NK-92 (cell line): ENCODE results near the gene FAM47B.

Source experiments
- DNase-seq: peaks from one replicate; lab custom pipeline; 2025; ENCODE audit not compliant: unreplicated experiment; lab: John Stamatoyannopoulos, UW

The FAM47B gene

GRCh38 chrX:34942496-34942895, at the start of gene FAM47B:
Gene FAM47B, plus strand, starts transcription at chrX:34942796. Its CDS starts 36 bp downstream, at chrX:34942832.
- no peak for DNase-seq

GRCh38 chrX:34893741-34894140, 48.9 kb upstream of the FAM47B start:
- DNase-seq, result no peak

- DNase-seq, result no peak
Observed at GRCh38 chrX:34900691-34901090, 41.9 kb upstream of the FAM47B start.

- no peak for DNase-seq
Observed at GRCh38 chrX:34901761-34902160, 40.8 kb upstream of the FAM47B start.

- DNase-seq, result no peak
Observed at GRCh38 chrX:34903316-34903715, 39.3 kb upstream of the FAM47B start.

GRCh38 chrX:34909151-34909550, 33.4 kb upstream of the FAM47B start:
- DNase-seq, result no peak

- no peak for DNase-seq
Observed at GRCh38 chrX:34915463-34916225, 27.0 kb upstream of the FAM47B start.

GRCh38 chrX:34917146-34917545, 25.4 kb upstream of the FAM47B start:
- no peak for DNase-seq

GRCh38 chrX:34918091-34918736, 24.4 kb upstream of the FAM47B start:
- no peak for DNase-seq

GRCh38 chrX:34918856-34919255, 23.7 kb upstream of the FAM47B start:
- no peak for DNase-seq

GRCh38 chrX:34927866-34928265, 14.7 kb upstream of the FAM47B start:
- no peak for DNase-seq

GRCh38 chrX:34943235-34943634, 639 bp downstream of the FAM47B start:
- DNase-seq, result no peak

- no peak for DNase-seq
Observed at GRCh38 chrX:34956916-34957315, 14.3 kb downstream of the FAM47B start.

GRCh38 chrX:34961662-34962061, 19.1 kb downstream of the FAM47B start:
- no peak for DNase-seq

GRCh38 chrX:34972206-34972605, 29.6 kb downstream of the FAM47B start:
- DNase-seq, result no peak

GRCh38 chrX:34978171-34978570, 35.6 kb downstream of the FAM47B start:
- no peak for DNase-seq

GRCh38 chrX:34987646-34988045, 45.0 kb downstream of the FAM47B start:
- no peak for DNase-seq
